ENCODE measurements around the gene RAB3GAP2.

DNA sequence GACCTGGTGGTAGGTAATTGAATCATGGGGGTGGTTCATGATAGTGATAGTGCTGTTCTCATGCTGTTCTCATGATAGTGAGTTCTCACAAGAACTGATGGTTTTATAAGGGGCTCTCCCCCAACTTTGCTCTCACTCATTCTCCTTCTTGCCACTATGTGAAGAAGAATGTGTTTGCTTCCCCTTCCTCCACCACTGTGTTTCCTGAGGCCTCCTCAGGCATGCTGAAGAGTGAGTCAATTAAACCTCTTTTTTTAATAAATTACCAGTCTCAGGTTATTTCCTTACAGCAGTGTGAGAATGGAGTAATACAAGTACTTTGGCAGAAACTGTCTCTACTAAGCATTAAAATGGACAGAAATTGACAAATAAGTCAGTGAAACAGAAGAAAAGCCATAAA, 21.6 kb downstream of the RAB3GAP2 start:
- TF ChIP-seq, protein P1, sequence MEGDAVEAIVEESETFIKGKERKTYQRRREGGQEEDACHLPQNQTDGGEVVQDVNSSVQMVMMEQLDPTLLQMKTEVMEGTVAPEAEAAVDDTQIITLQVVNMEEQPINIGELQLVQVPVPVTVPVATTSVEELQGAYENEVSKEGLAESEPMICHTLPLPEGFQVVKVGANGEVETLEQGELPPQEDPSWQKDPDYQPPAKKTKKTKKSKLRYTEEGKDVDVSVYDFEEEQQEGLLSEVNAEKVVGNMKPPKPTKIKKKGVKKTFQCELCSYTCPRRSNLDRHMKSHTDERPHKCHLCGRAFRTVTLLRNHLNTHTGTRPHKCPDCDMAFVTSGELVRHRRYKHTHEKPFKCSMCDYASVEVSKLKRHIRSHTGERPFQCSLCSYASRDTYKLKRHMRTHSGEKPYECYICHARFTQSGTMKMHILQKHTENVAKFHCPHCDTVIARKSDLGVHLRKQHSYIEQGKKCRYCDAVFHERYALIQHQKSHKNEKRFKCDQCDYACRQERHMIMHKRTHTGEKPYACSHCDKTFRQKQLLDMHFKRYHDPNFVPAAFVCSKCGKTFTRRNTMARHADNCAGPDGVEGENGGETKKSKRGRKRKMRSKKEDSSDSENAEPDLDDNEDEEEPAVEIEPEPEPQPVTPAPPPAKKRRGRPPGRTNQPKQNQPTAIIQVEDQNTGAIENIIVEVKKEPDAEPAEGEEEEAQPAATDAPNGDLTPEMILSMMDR (IDR thresholded peaks at IDR 0.05), result no peak
- no peak for TF ChIP-seq POLR2A (IDR thresholded peaks at IDR 0.05)

Data from ovary (tissue), 3 donors.